IMR-90 (cell line): ENCODE results near the gene TARBP2. TPM values are rescaled to one million over a fixed set of nuclear protein-coding genes. Genes with fewer than 3 reads are reported as not detected.

Experiments used
- ATAC-seq: fragments of 200-7000 bp; cut with Tn5 transposase; 2 replicates; pipeline ENCODE4 v1.9.1; 2020; ENCODE audit warnings: low read depth, mild to moderate bottlenecking, moderate library complexity
- BruUV-seq: library from RNA; stranded (reverse); fragments of 400-500 nt; replicated peaks from 2 replicates; lab custom pipeline; 2021; lab: Mats Ljungman, UMichigan
- CTCF ChIA-PET: fragments of 300-600 bp; formaldehyde crosslinking; extraction: SDS; loops from one replicate; lab custom pipeline; 2021; ENCODE audit warnings: antibody characterized with exemption; lab: Yijun Ruan, JAX
- POLR2A ChIA-PET: fragments of 300-600 bp; sonication (Branson Sonifier 250); formaldehyde crosslinking; loops from one replicate; lab custom pipeline; 2022; ENCODE audit warnings: antibody characterized with exemption; ENCODE audit not compliant: unreplicated experiment; lab: Charles Lee
- DNase-seq: peaks from one replicate; pipeline ENCODE4 v3.0.0; 2013
- H2AFZ ChIP-seq: replicated peaks from 2 replicates; pipeline ENCODE3; 2013; ENCODE audit warnings: low read length, mild to moderate bottlenecking; ENCODE audit not compliant: poor library complexity
- H2AK5ac ChIP-seq: 2 replicates; pipeline ENCODE4 v1.6.1; 2013; ENCODE audit warnings: low read depth, low read length, inconsistent platforms
- H2AK9ac ChIP-seq: replicated peaks from 2 replicates; pipeline ENCODE3; 2013; ENCODE audit warnings: mild to moderate bottlenecking, low read depth, low read length, moderate library complexity; ENCODE audit not compliant: poor library complexity
- H2BK120ac ChIP-seq: 2 replicates; pipeline ENCODE4 v1.6.1; 2013; ENCODE audit warnings: low read depth, low read length, inconsistent platforms
- H2BK15ac ChIP-seq: 3 replicates; pipeline ENCODE4 v1.6.1; 2013; ENCODE audit warnings: low read depth, low read length, inconsistent platforms
- H2BK20ac ChIP-seq: 2 replicates; pipeline ENCODE4 v1.6.1; 2013; ENCODE audit warnings: low read depth, mild to moderate bottlenecking, inconsistent platforms, low read length, moderate library complexity
- H2BK5ac ChIP-seq: 2 replicates; pipeline ENCODE4 v1.6.1; 2013; ENCODE audit warnings: mild to moderate bottlenecking, low read depth, low read length, inconsistent platforms; ENCODE audit not compliant: poor library complexity, severe bottlenecking
- H3K14ac ChIP-seq: replicated peaks from 2 replicates; pipeline ENCODE4 v1.6.1; 2013; ENCODE audit warnings: low read depth, low read length, inconsistent platforms
- H3K18ac ChIP-seq: 2 replicates; pipeline ENCODE4 v1.6.1; 2013; ENCODE audit warnings: low read depth, low read length, control low read depth
- H3K23ac ChIP-seq: 2 replicates; pipeline ENCODE4 v1.6.1; 2013; ENCODE audit warnings: low read depth, low read length, inconsistent platforms
- H3K27ac ChIP-seq: 2 replicates; pipeline ENCODE4 v1.5.1; 2013; ENCODE audit warnings: mild to moderate bottlenecking, control low read depth, low read length; ENCODE audit not compliant: insufficient read depth
- H3K27me3 ChIP-seq: 2 replicates; pipeline ENCODE4 v1.6.1; 2013; ENCODE audit warnings: low read length; ENCODE audit not compliant: control insufficient read depth, insufficient read depth
- H3K36me3 ChIP-seq: 2 replicates; pipeline ENCODE4 v1.6.1; 2013; ENCODE audit warnings: low read length, mixed read lengths; ENCODE audit not compliant: control insufficient read depth, insufficient read depth
- H3K4ac ChIP-seq: 2 replicates; pipeline ENCODE4 v1.6.1; 2013; ENCODE audit warnings: low read depth, low read length, inconsistent platforms
- H3K4me1 ChIP-seq: 2 replicates; pipeline ENCODE4 v1.6.1; 2013; ENCODE audit warnings: low read length, mixed read lengths; ENCODE audit not compliant: control insufficient read depth, insufficient read depth
- H3K4me2 ChIP-seq: 2 replicates; pipeline ENCODE4 v1.6.1; 2013; ENCODE audit warnings: low read depth, mild to moderate bottlenecking, control low read depth, low read length, moderate library complexity
- H3K4me3 ChIP-seq: 2 replicates; pipeline ENCODE4 v1.5.1; 2013; ENCODE audit warnings: low read depth, mild to moderate bottlenecking, control low read depth, low read length, moderate library complexity; ENCODE audit not compliant: insufficient read depth
- H3K56ac ChIP-seq: 2 replicates; pipeline ENCODE4 v1.6.1; 2013; ENCODE audit warnings: low read length, inconsistent platforms; ENCODE audit not compliant: insufficient read depth; ENCODE audit errors: extremely low read depth
- H3K79me1 ChIP-seq, 2 experiments: 2 replicates each; pipeline ENCODE4 v1.6.1; 2013; ENCODE audit warnings: low read length in 2 of 2, inconsistent platforms in 1 of 2, low read depth in 1 of 2
- H3K9ac ChIP-seq: 2 replicates; pipeline ENCODE4 v1.6.1; 2013; ENCODE audit warnings: low read depth, low read length, control low read depth
- H3K9me1 ChIP-seq: 2 replicates; pipeline ENCODE4 v1.6.1; 2013; ENCODE audit warnings: low read length, inconsistent platforms; ENCODE audit not compliant: insufficient read depth
- H3K9me3 ChIP-seq: 2 replicates; pipeline ENCODE4 v1.6.1; 2013; ENCODE audit warnings: low read length; ENCODE audit not compliant: control insufficient read depth, insufficient read depth
- H4K20me1 ChIP-seq: 2 replicates; pipeline ENCODE4 v1.6.1; 2013; ENCODE audit warnings: low read length, inconsistent platforms; ENCODE audit not compliant: insufficient read depth
- H4K5ac ChIP-seq: 2 replicates; pipeline ENCODE4 v1.6.1; 2013; ENCODE audit warnings: mild to moderate bottlenecking, low read depth, low read length, control low read depth
- H4K8ac ChIP-seq, 2 experiments: 2 replicates each; pipeline ENCODE4 v1.6.1; 2013; ENCODE audit warnings: low read depth in 2 of 2, low read length in 2 of 2, control low read depth in 1 of 2, inconsistent platforms in 1 of 2
- H4K91ac ChIP-seq: 2 replicates; pipeline ENCODE4 v1.6.1; 2013; ENCODE audit warnings: low read depth, low read length, inconsistent platforms; ENCODE audit not compliant: insufficient read depth
- CHD1 ChIP-seq: IDR thresholded peaks from 2 replicates; pipeline ENCODE4 v1.6.1; 2012; ENCODE audit warnings: low read depth, low read length, improper control_type of control experiment
- MAFK ChIP-seq: IDR thresholded peaks from 2 replicates; pipeline ENCODE4 v1.6.1; 2012; ENCODE audit warnings: low read depth, low read length, improper control_type of control experiment
- WGBS, 2 experiments: methylation state at CpG; one replicate each; pipeline versions ENCODE4 v1.1.5 to v1.1.7; 2013; ENCODE audit warnings: missing lambda C conversion rate in 2 of 2; ENCODE audit not compliant: insufficient read length in 1 of 2; ENCODE audit errors: extremely low coverage in 2 of 2; 5-methylcytosine and 5-hydroxymethylcytosine counted together
- dilution Hi-C: fragments of 300-500 bp; cut with HindIII; formaldehyde crosslinking; loops from one replicate; pipeline ENCODE4 v1.14.3; 2018; ENCODE audit warnings: low sequenced_read_pairs; ENCODE audit not compliant: unreplicated experiment
- in situ Hi-C: fragments of 300-500 bp; cut with MboI; formaldehyde crosslinking; loops from 3 replicates; pipeline ENCODE4 v1.14.3; 2019; ENCODE audit warnings: low sequenced_read_pairs, inconsistent platforms, mixed read lengths
- intact Hi-C: fragments of 100-400 bp; cut with micrococcal nuclease; formaldehyde crosslinking; loops from 2 replicates; pipeline ENCODE4 v1.10.0; 2022
- polyA plus RNA-seq, 3 experiments: library from polyadenylated mRNA; depleted of rRNA; stranded (reverse); fragments of >200 nt; gene quantifications; 2 replicates each; pipeline ENCODE4 v1.2.3, GENCODE V29; 2012; ENCODE audit warnings: low replicate concordance in 1 of 3
- total RNA-seq: library from RNA; depleted of rRNA; stranded (reverse); fragments of >200 nt; gene quantifications from 2 replicates; pipeline ENCODE4 v1.2.3, GENCODE V29; 2012

Gene TARBP2
- total and polyA plus RNA-seq, 2 of the 4 experiments (the other 2 are of a cell fraction), result 27.4 to 46.1 TPM

DNA sequence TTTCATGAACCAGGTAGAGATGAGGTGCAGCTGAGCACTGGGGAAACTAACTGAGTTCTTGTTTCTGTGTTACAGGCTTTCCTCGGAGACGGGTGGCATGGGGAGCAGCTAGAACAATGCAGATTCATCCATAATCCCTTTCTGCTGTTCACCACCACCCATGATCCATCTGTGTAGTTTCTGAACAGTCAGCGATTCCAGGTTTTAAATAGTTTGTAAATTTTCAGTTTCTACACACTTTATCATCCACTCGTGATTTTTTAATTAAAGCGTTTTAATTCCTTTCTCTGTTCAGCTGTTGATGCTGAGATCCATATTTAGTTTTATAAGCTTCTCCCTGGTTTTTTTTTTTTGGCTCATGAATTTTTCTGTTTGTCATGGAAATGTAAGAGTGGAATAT is 21.8 kb upstream of the TARBP2 start:
- Histone ChIP-seq H3K56ac (no peak overlapping the region), H2AK9ac (no peak overlapping the region), H3K18ac (no peak overlapping the region), H3K23ac (no peak overlapping the region), H4K8ac (no peak overlapping the region), H4K20me1 (peaks cover 94% of the 10 kb centered on the region), H3K14ac (peak overlapping the region; percentile 34; the same call in 1 of the 2 replicates), H2BK20ac (no peak overlapping the region), H3K9me1 (peaks cover 4% of the 10 kb centered on the region; the same call in 1 of the 2 replicates), H3K4me1 (peaks cover 19% of the 10 kb centered on the region), H2AK5ac (no peak overlapping the region), H3K79me1 (peaks cover 32 to 88% of the 10 kb centered on the region in 2 experiments), H2AFZ (no peak overlapping the region), H4K91ac (no peak overlapping the region), H2BK15ac (no peak overlapping the region), H3K27ac (no peak overlapping the region), H3K4ac (no peak overlapping the region), H3K27me3 (no peaks in the 10 kb centered on the region), H3K9me3 (no peaks in the 10 kb centered on the region), H3K36me3 (peaks cover 82% of the 10 kb centered on the region), H2BK120ac (no peak overlapping the region), H3K4me2 (no peak overlapping the region), H2BK5ac (no peak overlapping the region), H3K9ac (no peak overlapping the region), H3K4me3 (no peak overlapping the region), H4K5ac (no peak overlapping the region)
- ATAC-seq (no peak), DNase-seq (no peak)
- intact Hi-C loops, result no loop called here
- WGBS, 2 experiments, result no CpG with 5 or more reads among the region's 5 CpGs
- ChIA-PET CTCF (no interaction called here), POLR2A (interaction anchor here (0.6 kb wide), 1 partner anchor 14 kb away, joined by 3 read pairs; no protein-coding TSS in a partner anchor)
- dilution Hi-C loops, result no loop called here
- TF ChIP-seq CHD1 (no peak), MAFK (peak; percentile 59)
- in situ Hi-C loops, result no loop called here
- no TSS peak for BruUV-seq
